NCI-H82 (cell line): Measurements from ENCODE around the gene MATCAP1.

Experiments used
- DNase-seq: peaks from one replicate; lab custom pipeline; 2025; lab: John Stamatoyannopoulos, UW

MATCAP1 gene

DNA sequence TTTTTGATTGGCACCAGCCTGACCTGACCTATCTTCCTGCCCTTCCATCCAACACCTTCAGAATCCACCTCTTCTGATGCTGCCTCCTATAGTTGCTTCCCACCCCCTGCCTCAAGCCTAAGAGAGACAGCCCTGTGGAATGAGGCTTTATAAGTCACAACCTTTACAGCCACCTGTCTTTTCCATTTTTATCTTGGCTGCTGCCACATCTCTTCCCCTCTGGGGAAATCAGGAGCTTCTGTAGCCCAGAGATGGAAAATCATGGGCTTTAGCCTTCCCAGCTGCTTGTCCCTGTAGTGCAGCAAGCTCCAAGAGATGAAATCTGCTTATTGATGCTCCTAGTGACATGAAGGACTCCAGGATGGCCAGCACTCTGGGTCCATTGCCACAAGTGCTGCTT, 55.3 kb downstream of the MATCAP1 start:
- no peak for DNase-seq
